ENCODE measurements around the gene BLNK. TPM values are rescaled to one million over a fixed set of nuclear protein-coding genes. Genes with fewer than 3 reads are reported as not detected.

Gene BLNK
- total RNA-seq, 1 donor from 2014 or later, result 267 TPM

DNA sequence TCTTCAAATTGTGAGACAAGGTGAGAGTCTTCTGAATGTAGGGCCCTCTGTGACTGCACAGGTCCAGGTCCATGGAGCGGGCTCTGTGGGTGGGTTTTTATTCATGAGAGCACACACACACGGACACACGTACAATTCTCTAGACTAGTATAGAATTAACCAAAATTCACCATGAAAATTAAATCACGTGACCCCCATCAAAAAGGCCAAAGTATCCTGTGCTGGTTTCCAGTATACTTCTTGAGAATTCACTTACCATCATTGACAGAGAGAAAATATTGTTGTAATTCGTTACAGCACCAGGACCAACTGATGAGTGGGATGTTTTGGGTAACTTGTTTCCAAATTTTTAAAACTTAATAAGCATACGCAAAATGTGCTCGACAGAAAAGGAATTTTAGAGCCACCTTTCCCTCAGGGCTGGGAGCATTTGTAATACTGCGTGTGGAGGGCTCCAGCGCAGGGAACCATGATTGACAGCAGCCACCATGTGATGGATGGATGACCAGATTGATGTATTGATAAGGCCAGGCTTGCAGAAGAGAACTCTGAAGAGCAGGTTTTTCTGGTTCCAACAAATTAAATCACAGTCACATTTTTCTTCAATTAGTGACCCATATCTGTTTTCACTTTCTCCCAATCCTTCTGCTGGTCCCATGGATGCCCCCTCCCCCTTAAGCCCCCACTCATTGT is 18.0 kb upstream of the BLNK start:
- intact Hi-C loops (cut with micrococcal nuclease), result loop anchor here (5.0 kb wide), 1 partner anchor 457 kb away; no protein-coding TSS in a partner anchor
- Mint-ChIP-seq H3K27me3 (no peaks in the 10 kb centered on the region), H3K9me3 (no peaks in the 10 kb centered on the region), H3K27ac (peak overlapping the region; percentile 96), H3K4me1 (peaks cover 83% of the 10 kb centered on the region), H3K4me3 (peak overlapping the region; percentile 35), H3K36me3 (ENCODE audit: low read depth) (no peaks in the 10 kb centered on the region)
- TF ChIP-seq, protein P1, sequence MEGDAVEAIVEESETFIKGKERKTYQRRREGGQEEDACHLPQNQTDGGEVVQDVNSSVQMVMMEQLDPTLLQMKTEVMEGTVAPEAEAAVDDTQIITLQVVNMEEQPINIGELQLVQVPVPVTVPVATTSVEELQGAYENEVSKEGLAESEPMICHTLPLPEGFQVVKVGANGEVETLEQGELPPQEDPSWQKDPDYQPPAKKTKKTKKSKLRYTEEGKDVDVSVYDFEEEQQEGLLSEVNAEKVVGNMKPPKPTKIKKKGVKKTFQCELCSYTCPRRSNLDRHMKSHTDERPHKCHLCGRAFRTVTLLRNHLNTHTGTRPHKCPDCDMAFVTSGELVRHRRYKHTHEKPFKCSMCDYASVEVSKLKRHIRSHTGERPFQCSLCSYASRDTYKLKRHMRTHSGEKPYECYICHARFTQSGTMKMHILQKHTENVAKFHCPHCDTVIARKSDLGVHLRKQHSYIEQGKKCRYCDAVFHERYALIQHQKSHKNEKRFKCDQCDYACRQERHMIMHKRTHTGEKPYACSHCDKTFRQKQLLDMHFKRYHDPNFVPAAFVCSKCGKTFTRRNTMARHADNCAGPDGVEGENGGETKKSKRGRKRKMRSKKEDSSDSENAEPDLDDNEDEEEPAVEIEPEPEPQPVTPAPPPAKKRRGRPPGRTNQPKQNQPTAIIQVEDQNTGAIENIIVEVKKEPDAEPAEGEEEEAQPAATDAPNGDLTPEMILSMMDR (IDR thresholded peaks at IDR 0.05), result no peak
- DNase-seq (no peak), ATAC-seq (ENCODE audit: low read depth) (no peak)
- ChIA-PET CTCF (no interaction called here), POLR2A (interaction anchor here (5.7 to 5.9 kb wide), 2 partner anchors 16 to 59 kb away, joined by 50 to 344 read pairs; partner anchors contain the start of gene BLNK)

DNA sequence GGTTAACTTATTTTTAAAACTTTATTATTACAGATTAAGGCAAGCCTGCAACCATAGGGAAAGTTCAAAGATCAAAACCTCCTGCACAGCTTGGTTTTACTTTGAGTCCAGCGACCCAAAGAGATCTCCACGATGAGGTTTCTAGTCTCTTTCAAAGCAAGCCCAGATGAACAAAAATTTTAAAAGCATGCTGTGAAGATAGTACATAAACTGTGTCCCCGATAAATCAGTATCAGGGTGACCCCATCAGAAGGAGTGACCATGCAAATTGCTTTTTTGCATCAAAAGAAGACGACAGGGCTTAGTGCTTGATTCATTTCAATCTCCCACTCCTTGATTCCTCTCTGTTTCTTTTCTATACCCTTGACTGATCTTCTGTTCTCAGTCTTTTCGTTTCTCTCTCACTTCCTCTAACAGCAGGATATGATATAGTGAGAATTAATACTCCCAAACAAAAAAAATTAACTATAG is 16.8 kb upstream of the BLNK start:
- intact Hi-C loops (cut with micrococcal nuclease), result loop anchor here (1.0 to 5.0 kb wide), 3 partner anchors 15 to 456 kb away; no protein-coding TSS in a partner anchor
- ChIA-PET CTCF (interaction anchor here (0.7 to 3.8 kb wide), 6 partner anchors 16 to 69 kb away, joined by 3 to 51 read pairs (median 5); partner anchors contain the start of gene BLNK), POLR2A (interaction anchor here (0.8 to 5.9 kb wide), 12 partner anchors 9 to 158 kb away, joined by 3 to 344 read pairs (median 10); partner anchors contain the start of genes BLNK and ZNF518A)
- Mint-ChIP-seq H3K27me3 (no peaks in the 10 kb centered on the region), H3K36me3 (ENCODE audit: low read depth) (no peaks in the 10 kb centered on the region), H3K27ac (peak overlapping the region; percentile 96), H3K4me1 (peaks cover 82% of the 10 kb centered on the region), H3K4me3 (peak overlapping the region; percentile 75), H3K9me3 (no peaks in the 10 kb centered on the region)
- ATAC-seq (ENCODE audit: low read depth) (peak; percentile 79), DNase-seq (no peak)
- TF ChIP-seq, protein P1 (IDR thresholded peaks at IDR 0.05), result no peak

DNA sequence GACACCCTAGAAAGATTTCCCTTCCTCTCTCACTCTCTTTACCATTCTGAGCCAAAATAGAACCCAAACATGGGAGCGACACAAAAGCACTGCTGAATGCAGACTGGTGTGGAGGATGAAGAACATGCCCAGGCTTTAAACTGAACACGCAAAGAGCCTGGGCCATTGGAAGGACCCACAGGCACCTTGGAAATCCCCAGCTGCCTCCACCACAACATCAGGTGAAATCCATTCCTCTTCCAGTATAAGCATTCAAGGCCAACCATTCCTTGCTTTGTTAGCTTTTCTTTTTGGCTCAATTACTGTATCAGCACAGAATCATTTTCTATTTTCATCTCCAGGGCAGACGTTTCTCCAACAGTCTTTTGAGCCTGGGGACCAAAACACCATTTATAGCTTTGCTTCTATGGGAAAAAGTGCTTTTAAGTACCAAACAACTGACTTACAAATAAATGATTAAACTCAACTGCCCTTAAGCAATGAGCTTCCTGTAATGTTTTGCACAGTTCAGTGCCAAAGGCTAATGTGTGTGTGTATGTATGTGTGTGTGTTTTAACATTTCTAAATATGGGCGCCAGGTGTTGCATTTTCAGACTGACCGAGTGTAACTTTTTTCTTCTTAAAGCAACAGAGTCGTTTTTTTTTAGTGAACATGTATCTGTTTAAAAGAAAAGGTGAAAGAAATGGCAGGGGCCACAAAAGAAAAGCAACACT is 16.2 kb upstream of the BLNK start:
- intact Hi-C loops (cut with micrococcal nuclease), result loop anchor here (1.0 to 5.0 kb wide), 4 partner anchors 8 to 455 kb away; no protein-coding TSS in a partner anchor
- no peaks in the 10 kb centered on the region for H3K27me3 Mint-ChIP-seq
- POLR2A ChIA-PET, result interaction anchor here (0.6 to 5.9 kb wide), 15 partner anchors 8 to 530 kb away, joined by 3 to 344 read pairs (median 6); partner anchors contain the start of genes BLNK and ZNF518A
- H3K4me1 Mint-ChIP-seq, result peaks cover 75% of the 10 kb centered on the region
- no peaks in the 10 kb centered on the region for H3K9me3 Mint-ChIP-seq
- H3K4me3 Mint-ChIP-seq, result peak overlapping the region; percentile 75
- ATAC-seq (ENCODE audit: low read depth), result peak; percentile 72
- no peaks in the 10 kb centered on the region for H3K36me3 Mint-ChIP-seq (ENCODE audit: low read depth)
- TF ChIP-seq, protein P1 (IDR thresholded peaks at IDR 0.05), result no peak
- CTCF ChIA-PET, result interaction anchor here (0.7 to 3.8 kb wide), 9 partner anchors 12 to 68 kb away, joined by 3 to 51 read pairs (median 5); partner anchors contain the start of gene BLNK
- DNase-seq, result no peak
- H3K27ac Mint-ChIP-seq, result peak overlapping the region; percentile 96

DNA sequence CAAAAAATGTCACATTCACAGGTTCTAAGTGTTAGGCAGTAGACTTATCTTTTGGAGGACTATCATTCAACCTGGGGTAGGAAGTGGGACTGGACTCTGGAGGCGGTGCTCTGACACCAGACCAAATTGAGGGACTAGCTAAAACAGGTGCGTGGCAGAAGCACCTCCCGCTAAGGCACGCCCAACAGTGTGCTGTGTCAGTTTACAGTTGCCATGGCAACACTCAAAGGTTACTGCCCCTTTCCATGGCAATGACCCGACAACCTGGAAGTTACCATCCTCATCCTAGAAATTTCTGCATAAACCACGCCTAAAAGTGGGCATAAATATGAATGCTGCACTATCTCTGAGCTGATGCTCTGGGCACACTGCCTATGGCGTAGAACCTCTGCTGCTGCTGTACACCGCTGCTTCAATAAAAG is 14.0 kb upstream of the BLNK start:
- ChIA-PET POLR2A (interaction anchor here (3.1 to 5.9 kb wide), 3 partner anchors 12 to 55 kb away, joined by 20 to 344 read pairs (median 50); partner anchors contain the start of gene BLNK), CTCF (interaction anchor here (1.8 to 3.8 kb wide), 3 partner anchors 10 to 55 kb away, joined by 5 to 24 read pairs (median 6); partner anchors contain the start of gene BLNK)
- H3K4me3 Mint-ChIP-seq, result no peak overlapping the region
- intact Hi-C loops (cut with micrococcal nuclease), result loop anchor here (5.0 kb wide), 1 partner anchor 453 kb away; no protein-coding TSS in a partner anchor
- peaks cover 55% of the 10 kb centered on the region for H3K4me1 Mint-ChIP-seq
- no peak for ATAC-seq (ENCODE audit: low read depth)
- no peaks in the 10 kb centered on the region for H3K9me3 Mint-ChIP-seq
- TF ChIP-seq, protein P1 (IDR thresholded peaks at IDR 0.05), result no peak
- no peak for DNase-seq
- H3K36me3 Mint-ChIP-seq (ENCODE audit: low read depth), result no peaks in the 10 kb centered on the region
- H3K27me3 Mint-ChIP-seq, result no peaks in the 10 kb centered on the region
- H3K27ac Mint-ChIP-seq, result peak overlapping the region; percentile 77
